ENCODE data around the gene ZNF532. TPM values are rescaled to one million over a fixed set of nuclear protein-coding genes. Genes with fewer than 3 reads are reported as not detected.

ZNF532 gene
- total RNA-seq, 4 donors from 2014 or later: 3.9 to 188 (median 12.7) TPM

DNA sequence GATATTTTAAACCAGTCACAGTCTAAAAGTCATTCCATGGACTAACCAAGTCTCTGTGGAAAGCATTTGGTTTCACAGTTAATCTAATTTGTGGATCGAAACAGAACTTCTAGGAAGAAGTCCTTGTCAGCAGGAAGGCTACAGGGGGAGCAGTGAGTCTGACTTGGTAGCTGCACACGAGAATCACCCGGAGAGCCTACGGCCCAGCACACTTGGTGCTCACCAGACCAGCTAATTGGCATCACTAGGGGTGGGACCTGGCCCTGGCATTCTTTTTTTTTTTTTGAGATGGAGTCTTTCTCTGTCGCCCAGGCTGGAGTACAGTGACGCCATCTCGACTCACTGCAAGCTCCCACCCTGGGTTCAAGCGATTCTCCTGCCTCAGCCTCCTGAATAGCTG lies 97.7 kb downstream of the ZNF532 start:
- peaks cover 0 to under 1% (median 0%) of the 10 kb centered on the region in 4 donors for H3K4me1 ChIP-seq
- H3K36me3 ChIP-seq: no peaks in the 10 kb centered on the region
- H3K27ac ChIP-seq: no peak overlapping the region
- TF ChIP-seq POLR2A (IDR thresholded peaks at IDR 0.05): no peak
- TF ChIP-seq, protein P1, sequence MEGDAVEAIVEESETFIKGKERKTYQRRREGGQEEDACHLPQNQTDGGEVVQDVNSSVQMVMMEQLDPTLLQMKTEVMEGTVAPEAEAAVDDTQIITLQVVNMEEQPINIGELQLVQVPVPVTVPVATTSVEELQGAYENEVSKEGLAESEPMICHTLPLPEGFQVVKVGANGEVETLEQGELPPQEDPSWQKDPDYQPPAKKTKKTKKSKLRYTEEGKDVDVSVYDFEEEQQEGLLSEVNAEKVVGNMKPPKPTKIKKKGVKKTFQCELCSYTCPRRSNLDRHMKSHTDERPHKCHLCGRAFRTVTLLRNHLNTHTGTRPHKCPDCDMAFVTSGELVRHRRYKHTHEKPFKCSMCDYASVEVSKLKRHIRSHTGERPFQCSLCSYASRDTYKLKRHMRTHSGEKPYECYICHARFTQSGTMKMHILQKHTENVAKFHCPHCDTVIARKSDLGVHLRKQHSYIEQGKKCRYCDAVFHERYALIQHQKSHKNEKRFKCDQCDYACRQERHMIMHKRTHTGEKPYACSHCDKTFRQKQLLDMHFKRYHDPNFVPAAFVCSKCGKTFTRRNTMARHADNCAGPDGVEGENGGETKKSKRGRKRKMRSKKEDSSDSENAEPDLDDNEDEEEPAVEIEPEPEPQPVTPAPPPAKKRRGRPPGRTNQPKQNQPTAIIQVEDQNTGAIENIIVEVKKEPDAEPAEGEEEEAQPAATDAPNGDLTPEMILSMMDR (IDR thresholded peaks at IDR 0.05): no peak
- no peaks in the 10 kb centered on the region for H3K27me3 ChIP-seq
- DNase-seq: no peak
- H3K4me3 ChIP-seq: no peak overlapping the region
- H3K9me3 ChIP-seq: no peaks in the 10 kb centered on the region

DNA sequence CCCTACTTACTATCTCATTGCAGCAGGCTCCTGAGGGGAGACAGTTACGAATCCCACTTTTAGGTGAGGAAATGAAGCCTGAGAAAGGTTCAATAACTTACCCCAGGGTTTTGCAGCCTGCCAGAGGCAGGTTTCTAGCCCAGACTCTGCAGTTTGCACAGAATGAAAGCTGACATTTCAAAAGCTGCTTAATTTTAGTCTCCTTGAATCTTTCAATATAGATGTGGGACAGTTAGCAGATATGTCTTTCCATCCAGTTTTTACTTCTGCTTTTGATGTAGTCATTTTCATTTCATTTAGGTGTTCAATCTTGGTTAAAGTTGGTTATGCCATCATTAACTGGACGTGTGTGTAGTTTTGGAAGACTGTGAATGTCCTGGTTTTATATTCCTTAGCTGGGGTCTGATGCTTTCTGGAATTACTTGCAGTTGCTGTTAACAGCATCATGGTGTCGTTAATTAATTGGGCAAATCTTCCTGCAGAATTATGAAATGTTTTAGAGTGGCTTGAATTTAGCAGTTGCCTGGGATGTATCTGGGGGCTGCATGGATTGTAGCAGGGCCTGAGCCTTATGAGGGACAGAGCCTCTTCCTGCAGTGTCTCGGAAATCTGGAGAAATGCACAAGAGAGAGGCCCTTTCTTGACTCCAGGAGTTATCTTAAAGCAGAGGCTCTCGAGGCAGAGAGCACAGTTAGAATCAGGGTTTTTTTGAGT lies 100.8 kb downstream of the ZNF532 start:
- no peak for TF ChIP-seq POLR2A (IDR thresholded peaks at IDR 0.05)
- TF ChIP-seq, protein P1 (IDR thresholded peaks at IDR 0.05): no peak
- Histone ChIP-seq H3K4me3 (no peak overlapping the region), H3K27me3 (no peaks in the 10 kb centered on the region), H3K27ac (peak overlapping the region in 3 of 4 donors; percentile 21 to 76 (median 45)), H3K9me3 (no peaks in the 10 kb centered on the region), H3K36me3 (no peaks in the 10 kb centered on the region), H3K4me1 (peaks cover 0 to 6% (median 0%) of the 10 kb centered on the region in 4 donors)
- DNase-seq: no peak

DNA sequence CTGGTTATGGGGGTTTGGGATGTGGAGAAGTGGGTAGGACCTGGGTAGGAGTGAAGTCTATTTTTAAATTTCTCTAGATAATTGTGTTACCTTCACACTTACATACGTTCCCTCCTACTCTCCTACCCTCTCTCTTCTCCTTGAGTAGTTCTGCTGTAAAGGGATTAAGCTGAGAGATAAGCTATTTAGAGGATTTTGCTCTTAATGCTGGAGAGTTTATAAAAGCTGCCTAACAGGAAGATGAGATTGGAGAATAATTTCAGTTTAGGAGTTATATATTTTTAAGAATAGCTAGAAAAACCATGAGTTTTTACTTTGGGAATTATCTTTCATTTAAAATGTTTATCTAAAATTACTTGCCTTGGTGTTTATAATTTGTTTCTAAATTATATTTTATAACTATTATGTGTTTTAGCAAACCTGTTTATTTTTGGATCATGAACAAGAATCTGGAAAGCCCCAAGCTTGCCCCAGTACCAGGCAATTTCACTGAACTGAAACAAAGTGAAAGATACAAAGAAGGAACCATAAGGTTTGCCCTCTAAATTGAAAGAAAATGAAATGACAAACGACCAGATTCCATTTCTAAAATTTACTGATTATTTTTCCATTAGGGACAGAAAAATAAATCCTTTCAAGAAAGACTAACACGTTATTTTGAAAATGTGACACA lies 101.5 kb downstream of the ZNF532 start:
- Histone ChIP-seq H3K27ac (peak overlapping the region in 3 of 4 donors; percentile 21 to 76 (median 45)), H3K27me3 (no peaks in the 10 kb centered on the region), H3K4me3 (no peak overlapping the region), H3K4me1 (peaks cover 0 to 6% (median 0%) of the 10 kb centered on the region in 4 donors), H3K9me3 (no peaks in the 10 kb centered on the region), H3K36me3 (no peaks in the 10 kb centered on the region)
- TF ChIP-seq POLR2A (IDR thresholded peaks at IDR 0.05): no peak
- DNase-seq: no peak

DNA sequence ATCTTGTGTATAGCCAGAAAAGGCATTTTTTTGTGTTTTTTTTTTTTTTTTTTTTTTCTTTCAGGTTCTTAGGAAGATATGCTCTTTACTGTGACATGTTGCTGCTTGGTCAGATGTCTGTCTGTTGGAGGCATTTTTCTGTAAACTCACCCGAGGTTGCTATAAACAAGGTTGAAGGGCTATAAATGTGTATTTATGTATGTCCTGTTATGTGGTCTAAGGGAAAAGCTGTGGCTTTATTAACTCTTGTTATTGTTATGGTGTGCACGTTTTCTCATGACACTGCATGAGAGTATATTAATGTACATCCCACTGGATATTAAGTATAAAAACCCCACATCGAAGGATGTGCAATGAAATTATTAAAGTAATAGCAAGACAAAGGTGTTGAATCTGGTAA lies 102.0 kb downstream of the ZNF532 start:
- DNase-seq: no peak
- no peaks in the 10 kb centered on the region for H3K27me3 ChIP-seq
- H3K4me3 ChIP-seq: no peak overlapping the region
- H3K4me1 ChIP-seq: peaks cover 0 to 6% (median 0%) of the 10 kb centered on the region in 4 donors
- TF ChIP-seq, protein P1 (IDR thresholded peaks at IDR 0.05): no peak
- no peak for TF ChIP-seq POLR2A (IDR thresholded peaks at IDR 0.05)
- H3K27ac ChIP-seq: peak overlapping the region in 3 of 4 donors; percentile 24 to 76 (median 45)
- H3K9me3 ChIP-seq: no peaks in the 10 kb centered on the region
- H3K36me3 ChIP-seq: no peaks in the 10 kb centered on the region

DNA sequence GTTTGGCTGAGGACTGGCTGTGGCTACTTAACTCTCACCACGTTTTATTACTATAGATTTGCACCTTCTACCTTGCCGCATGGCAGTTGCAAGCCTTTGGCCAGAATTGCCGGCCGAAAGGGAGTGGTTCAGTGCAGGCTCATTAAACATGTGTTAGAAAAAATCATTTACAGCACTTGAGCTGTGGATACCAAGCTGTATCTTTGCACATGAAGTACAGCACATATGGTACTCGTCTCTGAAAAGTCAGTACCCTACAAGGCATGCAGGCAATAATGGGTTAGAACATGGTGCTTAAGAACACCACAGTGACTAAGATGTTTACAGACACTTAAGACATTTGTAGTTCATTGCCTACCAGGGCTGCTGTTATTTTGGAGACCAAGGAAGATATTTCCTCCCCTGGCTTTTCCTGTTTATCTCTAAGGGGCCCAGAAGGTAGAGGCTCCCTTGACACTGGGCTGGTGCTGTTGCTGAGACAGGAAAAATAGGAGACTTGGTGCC lies 103.1 kb downstream of the ZNF532 start:
- H3K27ac ChIP-seq: peak overlapping the region in 3 of 4 donors; percentile 21 to 76 (median 55)
- DNase-seq: no peak

More for the DNA sequence above, 103.1 kb downstream of the ZNF532 start:
- H3K4me3 ChIP-seq: no peak overlapping the region
- H3K27me3 ChIP-seq: no peaks in the 10 kb centered on the region
- no peaks in the 10 kb centered on the region for H3K36me3 ChIP-seq
- peaks cover 0 to 6% (median 0%) of the 10 kb centered on the region in 4 donors for H3K4me1 ChIP-seq
- H3K9me3 ChIP-seq: no peaks in the 10 kb centered on the region
- TF ChIP-seq POLR2A (IDR thresholded peaks at IDR 0.05): no peak
- TF ChIP-seq, protein P1 (IDR thresholded peaks at IDR 0.05): no peak

Measured in Peyer's patch (tissue), 4 donors.